Kidney epithelial cell (primary cell): Measurements from ENCODE around the gene KMT2E. TPM values are rescaled to one million over a fixed set of nuclear protein-coding genes. Genes with fewer than 3 reads are reported as not detected.

ENCODE experiments used
- DNase-seq: peaks from one replicate; pipeline ENCODE4 v3.0.0-alpha.2; 2010; ENCODE audit warnings: low read depth
- H3K27me3 ChIP-seq: 2 replicates; pipeline ENCODE4 v1.6.0; 2011; ENCODE audit warnings: low read length; ENCODE audit not compliant: control insufficient read depth, insufficient read depth
- H3K36me3 ChIP-seq: 2 replicates; pipeline ENCODE4 v1.5.1; 2011; ENCODE audit warnings: low read length; ENCODE audit not compliant: control insufficient read depth, insufficient read depth
- H3K4me3 ChIP-seq: 2 replicates; pipeline ENCODE4 v1.5.1; 2011; ENCODE audit warnings: low read depth, mild to moderate bottlenecking, control low read depth, low read length
- CTCF ChIP-seq: IDR thresholded peaks from 2 replicates; pipeline ENCODE4 v1.5.1; 2011; ENCODE audit warnings: mild to moderate bottlenecking, moderate library complexity, low read length, control low read depth, inconsistent platforms; ENCODE audit not compliant: insufficient read depth, poor library complexity, severe bottlenecking
- total RNA-seq: library from RNA; depleted of rRNA; stranded (reverse); fragments of >200 nt; gene quantifications from 2 replicates; pipeline ENCODE4 v1.2.3, GENCODE V29; 2015

KMT2E gene
- total RNA-seq, 1 donor from 2014 or later = 36.3 TPM

DNA sequence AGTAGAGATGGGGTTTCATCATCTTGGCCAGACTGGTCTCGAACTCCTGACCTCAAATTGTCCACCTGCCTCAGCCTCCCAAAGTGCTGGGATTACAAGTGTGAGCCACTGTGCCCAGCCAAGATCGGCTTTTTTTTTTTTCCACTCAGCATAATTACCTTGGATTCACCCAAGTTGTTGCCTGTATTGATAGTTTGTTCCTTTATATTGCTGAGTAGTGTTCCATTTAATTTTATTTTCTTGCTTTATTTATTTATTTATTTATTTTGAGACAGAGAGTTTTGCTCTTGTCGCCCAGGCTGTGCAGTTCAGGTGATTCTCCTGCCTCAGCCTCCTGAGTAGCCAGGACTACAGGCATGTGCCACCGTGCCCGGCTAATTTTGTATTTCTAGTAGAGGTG is 21.3 kb downstream of the KMT2E start:
- Histone ChIP-seq H3K27me3 (no peaks in the 10 kb centered on the region), H3K4me3 (no peak overlapping the region), H3K36me3 (no peaks in the 10 kb centered on the region)
- DNase-seq = no peak
- no peak for TF ChIP-seq CTCF

DNA sequence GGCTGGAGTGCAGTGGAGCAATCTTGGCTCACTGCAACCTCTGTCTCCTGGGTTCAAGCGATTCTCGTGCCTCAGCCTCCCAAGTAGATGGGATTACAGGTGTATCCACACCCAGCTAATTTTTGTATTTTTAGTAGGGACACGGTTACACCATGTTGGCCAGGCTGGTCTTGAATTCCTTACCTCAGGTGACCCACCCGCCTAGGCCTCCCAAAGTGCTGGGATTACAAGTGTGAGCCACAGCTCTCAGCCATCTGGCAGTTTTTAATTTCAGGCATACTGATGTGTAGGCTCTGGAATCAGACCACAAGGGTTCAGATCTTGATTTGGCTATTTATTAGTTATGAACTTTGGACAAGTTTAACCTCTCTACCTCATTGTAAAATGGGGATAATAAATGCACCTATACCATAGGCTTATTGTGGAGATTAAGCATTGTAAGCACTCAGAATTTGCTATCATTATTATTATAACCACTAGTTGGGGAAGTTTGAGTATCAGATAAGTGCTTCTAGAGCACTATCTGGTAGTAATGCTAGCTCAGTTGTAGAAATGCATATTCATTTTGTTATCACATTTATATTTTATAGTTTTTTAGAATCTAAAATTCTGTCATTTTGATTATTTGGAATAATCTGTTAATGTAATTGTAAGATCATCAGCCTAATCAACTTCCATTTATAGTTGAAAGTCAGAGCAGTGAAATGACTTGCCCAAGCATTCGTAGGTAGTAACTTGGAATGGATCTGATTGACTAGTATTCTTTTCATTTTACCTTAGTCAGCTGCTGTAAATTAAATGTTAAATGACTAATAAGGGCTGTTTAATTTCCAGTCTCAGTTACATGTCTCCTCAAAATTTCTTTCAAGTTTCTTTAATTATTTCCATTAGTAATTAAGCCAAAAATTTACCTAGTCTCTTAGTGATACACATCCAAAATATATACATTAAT is 22.5 kb downstream of the KMT2E start:
- no peaks in the 10 kb centered on the region for H3K27me3 ChIP-seq
- no peak for TF ChIP-seq CTCF
- no peaks in the 10 kb centered on the region for H3K36me3 ChIP-seq
- H3K4me3 ChIP-seq = no peak overlapping the region
- DNase-seq = no peak

DNA sequence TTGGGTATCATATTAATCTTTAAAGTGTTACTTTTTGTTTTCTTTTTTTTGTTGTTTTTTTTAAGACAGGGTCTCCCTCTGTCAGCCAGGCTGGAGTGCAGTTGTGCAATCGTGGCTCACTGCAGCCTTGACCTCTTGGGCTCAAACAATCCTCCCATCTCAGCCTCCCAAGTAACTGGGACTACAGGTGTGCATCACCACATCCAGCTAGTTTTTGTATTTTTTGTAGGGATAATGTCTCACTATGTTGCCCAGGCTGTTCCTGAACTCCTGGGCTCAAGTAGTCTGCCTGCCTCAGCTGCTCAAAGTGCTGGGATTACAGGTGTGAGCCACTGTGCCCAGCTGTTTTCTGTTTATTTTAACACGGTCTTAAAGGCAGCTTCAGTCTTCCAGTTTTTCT is 23.3 kb downstream of the KMT2E start:
- Histone ChIP-seq H3K27me3 (no peaks in the 10 kb centered on the region), H3K36me3 (no peaks in the 10 kb centered on the region), H3K4me3 (no peak overlapping the region)
- DNase-seq = no peak
- no peak for TF ChIP-seq CTCF

- Histone ChIP-seq H3K4me3 (no peak overlapping the region), H3K36me3 (no peaks in the 10 kb centered on the region), H3K27me3 (no peaks in the 10 kb centered on the region)
- no peak for DNase-seq
- no peak for TF ChIP-seq CTCF
Observed at GRCh38 chr7:105044449-105045070, 30.6 kb downstream of the KMT2E start.

- H3K27me3 ChIP-seq = no peaks in the 10 kb centered on the region
- no peaks in the 10 kb centered on the region for H3K36me3 ChIP-seq
- peak; percentile 21 for DNase-seq
- no peak overlapping the region for H3K4me3 ChIP-seq
- no peak for TF ChIP-seq CTCF
Observed at GRCh38 chr7:105046414-105046813, 32.4 kb downstream of the KMT2E start.

DNA sequence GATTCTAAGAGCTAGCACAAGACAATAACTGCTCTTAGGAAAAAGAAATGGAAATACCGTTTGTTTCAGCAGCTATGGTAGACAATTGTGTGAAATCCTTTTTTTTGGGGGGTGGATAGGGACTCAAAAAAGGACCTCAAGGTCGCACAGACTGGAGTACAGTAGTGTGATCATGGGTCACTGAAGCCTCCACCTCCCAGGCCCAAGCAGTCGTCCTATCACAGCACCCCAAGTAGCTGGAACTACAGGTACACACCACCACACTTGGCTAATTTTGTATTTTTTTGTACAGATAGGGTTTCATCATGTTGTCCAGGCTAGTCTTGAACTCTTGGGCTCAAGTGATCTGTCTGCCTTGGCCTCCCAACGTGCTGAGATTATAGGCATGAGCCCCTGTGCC is 33.9 kb downstream of the KMT2E start:
- no peak overlapping the region for H3K4me3 ChIP-seq
- no peak for DNase-seq
- TF ChIP-seq CTCF = no peak
- no peaks in the 10 kb centered on the region for H3K27me3 ChIP-seq
- no peaks in the 10 kb centered on the region for H3K36me3 ChIP-seq
